GM12891 (cell line): ENCODE results near the gene FBXO48.

ENCODE experiments used
- PAX5 ChIP-seq: IDR thresholded peaks from 2 replicates; pipeline ENCODE4 v1.6.1; 2011; ENCODE audit warnings: low read length, moderate library complexity, mild to moderate bottlenecking; ENCODE audit not compliant: insufficient read depth, severe bottlenecking
- POLR2A ChIP-seq: IDR thresholded peaks from 2 replicates; pipeline ENCODE4 v1.6.1; 2011; ENCODE audit warnings: low read depth, low read length, control low read depth
- POLR2AphosphoS5 ChIP-seq: IDR thresholded peaks from 2 replicates; pipeline ENCODE4 v1.6.1; 2011; ENCODE audit warnings: low read depth, low read length, control low read depth
- POU2F2 ChIP-seq: IDR thresholded peaks from 2 replicates; pipeline ENCODE4 v1.6.1; 2011; ENCODE audit warnings: low read depth, mild to moderate bottlenecking, control low read depth, low read length, moderate library complexity
- SPI1 ChIP-seq: IDR thresholded peaks from 2 replicates; pipeline ENCODE4 v1.6.1; 2011; ENCODE audit warnings: low read depth, low read length, control low read depth
- TAF1 ChIP-seq: IDR thresholded peaks from 2 replicates; pipeline ENCODE4 v1.6.1; 2011; ENCODE audit warnings: low read depth, low read length, control low read depth

GRCh38 chr2:68512326-68512725 is 45.2 kb upstream of the FBXO48 start:
- TF ChIP-seq POLR2A (no peak), POLR2AphosphoS5 (no peak), TAF1 (no peak), PAX5 (no peak), SPI1 (no peak), POU2F2 (no peak)
